Tibial nerve (tissue), 4 donors: ENCODE results near the gene SCG2.

ENCODE experiments used
- CTCF ChIP-seq, 5 experiments: fragments of 200-600 bp in 3 of 5; fragments of 450-650 bp in 2 of 5; sonication (generic) in 3 of 5; IDR thresholded peaks; one replicate each; pipeline ENCODE4 v1.5.1; 2016 to 2019; ENCODE audit warnings: antibody characterized with exemption in 5 of 5, mild to moderate bottlenecking in 3 of 5, moderate library complexity in 2 of 5
- EP300 ChIP-seq, 2 donors: sonication (generic); formaldehyde crosslinking; IDR thresholded peaks; one replicate each; pipeline ENCODE4 v1.6.1; 2017; ENCODE audit warnings: antibody characterized with exemption in 2 of 2, mild to moderate bottlenecking in 1 of 2
- POLR2A ChIP-seq, 2 donors: fragments of 450-650 bp; IDR thresholded peaks; one replicate each; pipeline ENCODE4 v1.6.1; 2017; ENCODE audit warnings: antibody characterized with exemption in 2 of 2, mild to moderate bottlenecking in 2 of 2, moderate library complexity in 2 of 2

GRCh38 chr2:223611061-223611460 lies 8.9 kb upstream of the SCG2 start:
- no peak for TF ChIP-seq CTCF (IDR thresholded peaks at IDR 0.05)
- TF ChIP-seq POLR2A (IDR thresholded peaks at IDR 0.05) = no peak
- TF ChIP-seq EP300 (IDR thresholded peaks at IDR 0.05) = no peak
